Epidermal melanocyte (primary cell): ENCODE data around the gene ACADL.

ENCODE experiments used
- DNase-seq: peaks from one replicate; pipeline ENCODE4 v3.0.0; 2011; ENCODE audit warnings: low spot score; ENCODE audit not compliant: insufficient read length

ACADL gene

GRCh38 chr2:210170446-210171303 is 54.6 kb downstream of the ACADL start:
- peak; percentile 48 for DNase-seq

GRCh38 chr2:210170196-210170445 is 55.1 kb downstream of the ACADL start:
- DNase-seq: no peak

- DNase-seq: no peak
These were observed 55.6 kb downstream of the ACADL start for GRCh38 chr2:210169516-210170195.

- no peak for DNase-seq
These were observed 58.0 kb downstream of the ACADL start for GRCh38 chr2:210167227-210167626.

GRCh38 chr2:210162466-210163124 is 62.7 kb downstream of the ACADL start:
- no peak for DNase-seq

- no peak for DNase-seq
These were observed 66.2 kb downstream of the ACADL start for GRCh38 chr2:210159059-210159458.

GRCh38 chr2:210158236-210158635 is 67.0 kb downstream of the ACADL start:
- DNase-seq: no peak

- DNase-seq: no peak
These were observed 67.7 kb downstream of the ACADL start for GRCh38 chr2:210157526-210157925.

GRCh38 chr2:210147614-210148013 is 77.6 kb downstream of the ACADL start:
- no peak for DNase-seq
